ENCODE data around the gene PGM1. TPM values are rescaled to one million over a fixed set of nuclear protein-coding genes. Genes with fewer than 3 reads are reported as not detected.

PGM1 gene
- total and polyA plus RNA-seq, 10 of the 15 experiments (the other 5 are each of a cell fraction or from before 2014, with no cell fraction given) = 22.5 to 72.6 (median 50.8) TPM

- no peak for TF ChIP-seq DPF2 (IDR thresholded peaks at IDR 0.05)
- TF ChIP-seq ZNF687 (IDR thresholded peaks at IDR 0.05) = no peak
- no peak for TF ChIP-seq TARDBP (IDR thresholded peaks at IDR 0.05; ENCODE audit: borderline replicate concordance)
- TF ChIP-seq JUND (IDR thresholded peaks at IDR 0.05; ENCODE audit: low read depth, low read length) = no peak
- TF ChIP-seq TCF12 (IDR thresholded peaks at IDR 0.05; ENCODE audit: low read depth, low read length) = no peak
- TF ChIP-seq HDAC6 (IDR thresholded peaks at IDR 0.05; ENCODE audit: unreplicated experiment) = no peak
- TF ChIP-seq IKZF2 (IDR thresholded peaks at IDR 0.05) = no peak
- no peak for TF ChIP-seq SUZ12 (IDR thresholded peaks at IDR 0.05; ENCODE audit: unreplicated experiment)
- TF ChIP-seq NR2C2 (IDR thresholded peaks at IDR 0.05; ENCODE audit: borderline replicate concordance, control insufficient read depth, insufficient read length, low read depth) = no peak
- no peak for TF ChIP-seq GABPA (IDR thresholded peaks at IDR 0.05; ENCODE audit: low read depth)
- TF ChIP-seq TBL1XR1 (IDR thresholded peaks at IDR 0.05; ENCODE audit: low read depth, low read length) = no peak
Observed at GRCh38 chr1:63602629-63603028, 9.4 kb downstream of the PGM1 start (continued).

- no peak overlapping the region for H3K4me3 ChIP-seq
- H3K27me3 ChIP-seq (replicated peaks in 1 of 2; ENCODE audit: control insufficient read depth in 2 of 2, insufficient read depth in 2 of 2, low read length in 1 of 2) = no peaks in the 10 kb centered on the region
- DNase-seq (ENCODE audit: low read depth, low spot score) (no peak), FAIRE-seq (no peak), ATAC-seq (no peak)
- no peaks in the 10 kb centered on the region; the same call in 1 of the 2 replicates for H4K20me1 ChIP-seq (ENCODE audit: control insufficient read depth, insufficient read depth)
- H3K9ac ChIP-seq (ENCODE audit: control insufficient read depth, insufficient read depth, low read length) = no peak overlapping the region
- no peaks in the 10 kb centered on the region for H3K4me1 ChIP-seq (ENCODE audit: control insufficient read depth, insufficient read depth, low read length)
- H3K4me2 ChIP-seq (ENCODE audit: control insufficient read depth, insufficient read depth) = no peak overlapping the region
- POLR2A ChIA-PET = no interaction called here
- intact Hi-C loops (cut with micrococcal nuclease; ENCODE audit: unreplicated experiment) (no loop called here), in situ Hi-C loops (cut with MboI) (no loop called here)
- H3K79me2 ChIP-seq (ENCODE audit: control insufficient read depth, insufficient read depth, low read length) = peaks cover 2% of the 10 kb centered on the region; the same call in 1 of the 2 replicates
- H3K27ac ChIP-seq (ENCODE audit: control insufficient read depth, insufficient read depth) = no peak overlapping the region
- SMC1A ChIA-PET (ENCODE audit: uncharacterized antibody, unreplicated experiment) = no interaction called here
- H2AFZ ChIP-seq (ENCODE audit: control insufficient read depth, low read depth, low read length) = no peak overlapping the region
- RAD21 ChIA-PET (ENCODE audit: unreplicated experiment) = no interaction called here
- BruUV-seq (replicated peaks) = no TSS peak
- 96% methylated on average over 3 of the region's 3 CpGs for WGBS (ENCODE audit: insufficient coverage, insufficient replicate concordance, low lambda C conversion rate, missing lambda C conversion rate)
- no peaks in the 10 kb centered on the region for H3K9me3 ChIP-seq (replicated peaks; ENCODE audit: control insufficient read depth, insufficient read depth, low read length)
- CTCF ChIA-PET = no interaction called here
- peaks cover 0 to 5% of the 10 kb centered on the region in 2 experiments; a peak in 1 of 4 replicates for H3K36me3 ChIP-seq (ENCODE audit: control insufficient read depth in 2 of 2, insufficient read depth in 2 of 2, low read length in 1 of 2)
- TF ChIP-seq YY1 (IDR thresholded peaks at IDR 0.05; ENCODE audit: low read depth, low read length) = no peak
- TF ChIP-seq ZBTB11 (CRISPR knock-in tag; IDR thresholded peaks at IDR 0.05) = no peak
- TF ChIP-seq CEBPB (IDR thresholded peaks at IDR 0.05; ENCODE audit: borderline replicate concordance in 1 of 2, low read depth in 2 of 2, low read length in 2 of 2) = no peak
- TF ChIP-seq MLLT1 (IDR thresholded peaks at IDR 0.05) = no peak
- no peak for TF ChIP-seq ZZZ3 (IDR thresholded peaks at IDR 0.05; ENCODE audit: control insufficient read depth, insufficient read length, low read depth)
- no peak for TF ChIP-seq SMAD5 (IDR thresholded peaks at IDR 0.05; ENCODE audit: low read depth)
Observed at GRCh38 chr1:63603810-63604209, 10.6 kb downstream of the PGM1 start.

All from GM12878 (cell line).